ENCODE results near the gene PLEKHA5.
"Not testable (repeated sequence)": the region's sequence is repeated elsewhere in the genome, so short reads cannot be mapped to it uniquely, and the experiment has no call there.

Gene PLEKHA5

GRCh38 chr12:19397534-19397933 lies 268.0 kb downstream of the PLEKHA5 start:
- no peaks in the 10 kb centered on the region for H3K4me1 ChIP-seq (ENCODE audit: control insufficient read depth, insufficient read depth, low read depth, low read length)
- no peak overlapping the region for H3K27ac ChIP-seq (ENCODE audit: low read length, poor library complexity, severe bottlenecking)
- no peak overlapping the region for H3K4me3 ChIP-seq (ENCODE audit: insufficient read depth in 1 of 2, low read depth in 1 of 2, low read length in 2 of 2)
- H2AFZ ChIP-seq (ENCODE audit: low read depth, low read length), result no peak overlapping the region
- H4K91ac ChIP-seq (ENCODE audit: low read length), result no peak overlapping the region
- no peaks in the 10 kb centered on the region for H3K27me3 ChIP-seq (ENCODE audit: control insufficient read depth in 1 of 2, insufficient read depth in 1 of 2, low read length in 2 of 2)
- H3K14ac ChIP-seq (ENCODE audit: low read length in 2 of 2), result no peak overlapping the region
- no peak overlapping the region for H2BK15ac ChIP-seq (ENCODE audit: low read depth, poor library complexity, severe bottlenecking)
- H2BK5ac ChIP-seq (ENCODE audit: low read depth, low read length, poor library complexity, severe bottlenecking), result no peak overlapping the region
- H3K18ac ChIP-seq (ENCODE audit: low read depth in 1 of 2, low read length in 2 of 2), result no peak overlapping the region
- H3K79me1 ChIP-seq (replicated peaks; ENCODE audit: low read length, poor library complexity, severe bottlenecking), result no peaks in the 10 kb centered on the region
- no peak overlapping the region for H3K4ac ChIP-seq (ENCODE audit: low read depth in 1 of 2, low read length in 2 of 2)
- H3K9me3 ChIP-seq (ENCODE audit: control insufficient read depth, low read length), result no peaks in the 10 kb centered on the region
- no peak overlapping the region for H2BK120ac ChIP-seq (ENCODE audit: low read depth, low read length)
- DNase-seq, result no peak
- no peaks in the 10 kb centered on the region for H3K36me3 ChIP-seq (ENCODE audit: control insufficient read depth in 1 of 2, insufficient read depth in 2 of 2, low read depth in 1 of 2, low read length in 2 of 2)
- no peak overlapping the region for H3K9ac ChIP-seq (ENCODE audit: low read length)
- no peak overlapping the region for H2BK12ac ChIP-seq (ENCODE audit: low read length in 2 of 2)
- H4K8ac ChIP-seq (ENCODE audit: low read length), result no peak overlapping the region
- H2AK5ac ChIP-seq (ENCODE audit: low read length, severe bottlenecking), result no peak overlapping the region
- 98% methylated on average over 4 of the region's 4 CpGs for WGBS
- no peak overlapping the region for H3K23ac ChIP-seq (ENCODE audit: low read length in 2 of 2)
- H3K4me2 ChIP-seq (ENCODE audit: low read length, poor library complexity, severe bottlenecking), result no peak overlapping the region

GRCh38 chr12:19398376-19399363 lies 269.1 kb downstream of the PLEKHA5 start:
- H2BK12ac ChIP-seq (ENCODE audit: low read length in 2 of 2), result no peak overlapping the region
- WGBS, result 98% methylated on average over 5 of the region's 6 CpGs
- H2BK5ac ChIP-seq (ENCODE audit: low read depth, low read length, poor library complexity, severe bottlenecking), result no peak overlapping the region
- no peak overlapping the region for H3K4me3 ChIP-seq (ENCODE audit: insufficient read depth in 1 of 2, low read depth in 1 of 2, low read length in 2 of 2)
- no peak overlapping the region for H3K4me2 ChIP-seq (ENCODE audit: low read length, poor library complexity, severe bottlenecking)
- H2AK5ac ChIP-seq (ENCODE audit: low read length, severe bottlenecking), result no peak overlapping the region
- no peak for DNase-seq
- H4K8ac ChIP-seq (ENCODE audit: low read length), result no peak overlapping the region
- peak overlapping the region; percentile 4 for H3K9ac ChIP-seq (ENCODE audit: low read length)
- H3K4me1 ChIP-seq (ENCODE audit: control insufficient read depth, insufficient read depth, low read depth, low read length), result peaks cover 9% of the 10 kb centered on the region
- no peak overlapping the region for H3K23ac ChIP-seq (ENCODE audit: low read length in 2 of 2)
- H3K79me1 ChIP-seq (replicated peaks; ENCODE audit: low read length, poor library complexity, severe bottlenecking), result no peaks in the 10 kb centered on the region
- H2BK15ac ChIP-seq (ENCODE audit: low read depth, poor library complexity, severe bottlenecking), result no peak overlapping the region
- H3K27ac ChIP-seq (ENCODE audit: low read length, poor library complexity, severe bottlenecking), result no peak overlapping the region
- no peaks in the 10 kb centered on the region for H3K27me3 ChIP-seq (ENCODE audit: control insufficient read depth in 1 of 2, insufficient read depth in 1 of 2, low read length in 2 of 2)
- H3K36me3 ChIP-seq (ENCODE audit: control insufficient read depth in 1 of 2, insufficient read depth in 2 of 2, low read depth in 1 of 2, low read length in 2 of 2), result no peaks in the 10 kb centered on the region
- H2BK120ac ChIP-seq (ENCODE audit: low read depth, low read length), result no peak overlapping the region
- no peak overlapping the region for H3K14ac ChIP-seq (ENCODE audit: low read length in 2 of 2)
- no peak overlapping the region for H2AFZ ChIP-seq (ENCODE audit: low read depth, low read length)
- no peak overlapping the region for H3K18ac ChIP-seq (ENCODE audit: low read depth in 1 of 2, low read length in 2 of 2)
- no peak overlapping the region for H4K91ac ChIP-seq (ENCODE audit: low read length)
- no peaks in the 10 kb centered on the region for H3K9me3 ChIP-seq (ENCODE audit: control insufficient read depth, low read length)
- no peak overlapping the region for H3K4ac ChIP-seq (ENCODE audit: low read depth in 1 of 2, low read length in 2 of 2)

- not testable (repeated sequence) for H3K4me2 ChIP-seq (ENCODE audit: low read length, poor library complexity, severe bottlenecking)
- WGBS, result 87% methylated on average over 7 of the region's 9 CpGs
Measured at GRCh38 chr12:19400649-19401285, 271.2 kb downstream of the PLEKHA5 start.

GRCh38 chr12:19402211-19402610 lies 272.7 kb downstream of the PLEKHA5 start:
- H3K27ac ChIP-seq (ENCODE audit: low read length, poor library complexity, severe bottlenecking), result no peak overlapping the region
- no peak overlapping the region for H2BK12ac ChIP-seq (ENCODE audit: low read length in 2 of 2)
- H3K9me3 ChIP-seq (ENCODE audit: control insufficient read depth, low read length), result no peaks in the 10 kb centered on the region
- H3K79me1 ChIP-seq (replicated peaks; ENCODE audit: low read length, poor library complexity, severe bottlenecking), result no peaks in the 10 kb centered on the region
- H3K18ac ChIP-seq (ENCODE audit: low read depth in 1 of 2, low read length in 2 of 2), result no peak overlapping the region
- no peak overlapping the region for H3K23ac ChIP-seq (ENCODE audit: low read length in 2 of 2)
- no peaks in the 10 kb centered on the region for H3K27me3 ChIP-seq (ENCODE audit: control insufficient read depth in 1 of 2, insufficient read depth in 1 of 2, low read length in 2 of 2)
- WGBS, result 97% methylated on average over 6 of the region's 6 CpGs
- H3K4me3 ChIP-seq (ENCODE audit: insufficient read depth in 1 of 2, low read depth in 1 of 2, low read length in 2 of 2), result no peak overlapping the region
- no peak overlapping the region for H2BK5ac ChIP-seq (ENCODE audit: low read depth, low read length, poor library complexity, severe bottlenecking)
- H3K9ac ChIP-seq (ENCODE audit: low read length), result no peak overlapping the region
- H3K4ac ChIP-seq (ENCODE audit: low read depth in 1 of 2, low read length in 2 of 2), result no peak overlapping the region
- no peak overlapping the region for H4K91ac ChIP-seq (ENCODE audit: low read length)
- H2BK120ac ChIP-seq (ENCODE audit: low read depth, low read length), result no peak overlapping the region
- H3K36me3 ChIP-seq (ENCODE audit: control insufficient read depth in 1 of 2, insufficient read depth in 2 of 2, low read depth in 1 of 2, low read length in 2 of 2), result no peaks in the 10 kb centered on the region
- H2AK5ac ChIP-seq (ENCODE audit: low read length, severe bottlenecking), result no peak overlapping the region
- H4K8ac ChIP-seq (ENCODE audit: low read length), result no peak overlapping the region
- no peak overlapping the region for H2BK15ac ChIP-seq (ENCODE audit: low read depth, poor library complexity, severe bottlenecking)
- no peak overlapping the region for H3K14ac ChIP-seq (ENCODE audit: low read length in 2 of 2)
- DNase-seq, result no peak
- no peak overlapping the region for H3K4me2 ChIP-seq (ENCODE audit: low read length, poor library complexity, severe bottlenecking)
- no peak overlapping the region for H2AFZ ChIP-seq (ENCODE audit: low read depth, low read length)
- H3K4me1 ChIP-seq (ENCODE audit: control insufficient read depth, insufficient read depth, low read depth, low read length), result peaks cover 9% of the 10 kb centered on the region

More at GRCh38 chr12:19400649-19401285, 271.2 kb downstream of the PLEKHA5 start:
- DNase-seq; H2AK5ac ChIP-seq (ENCODE audit: low read length, severe bottlenecking); H3K23ac ChIP-seq (ENCODE audit: low read length in 2 of 2); H3K27ac ChIP-seq (ENCODE audit: low read length, poor library complexity, severe bottlenecking); H2AFZ ChIP-seq (ENCODE audit: low read depth, low read length); H3K14ac ChIP-seq (ENCODE audit: low read length in 2 of 2); H3K4me1 ChIP-seq (ENCODE audit: control insufficient read depth, insufficient read depth, low read depth, low read length); H2BK12ac ChIP-seq (ENCODE audit: low read length in 2 of 2); H3K27me3 ChIP-seq (ENCODE audit: control insufficient read depth in 1 of 2, insufficient read depth in 1 of 2, low read length in 2 of 2); H3K4me3 ChIP-seq (ENCODE audit: insufficient read depth in 1 of 2, low read depth in 1 of 2, low read length in 2 of 2); H3K9me3 ChIP-seq (ENCODE audit: control insufficient read depth, low read length); H2BK5ac ChIP-seq (ENCODE audit: low read depth, low read length, poor library complexity, severe bottlenecking); H3K79me1 ChIP-seq (replicated peaks; ENCODE audit: low read length, poor library complexity, severe bottlenecking); H4K91ac ChIP-seq (ENCODE audit: low read length); H2BK15ac ChIP-seq (ENCODE audit: low read depth, poor library complexity, severe bottlenecking); H3K36me3 ChIP-seq (ENCODE audit: control insufficient read depth in 1 of 2, insufficient read depth in 2 of 2, low read depth in 1 of 2, low read length in 2 of 2); H2BK120ac ChIP-seq (ENCODE audit: low read depth, low read length); H3K4ac ChIP-seq (ENCODE audit: low read depth in 1 of 2, low read length in 2 of 2); H3K18ac ChIP-seq (ENCODE audit: low read depth in 1 of 2, low read length in 2 of 2); H3K9ac ChIP-seq (ENCODE audit: low read length): not testable (repeated sequence)
- H4K8ac ChIP-seq (ENCODE audit: low read length), result peak overlapping the region; percentile 59

All from mesenchymal stem cell (in vitro differentiated cells and primary cell).